ENCODE data around the gene LRRFIP2. TPM values are rescaled to one million over a fixed set of nuclear protein-coding genes. Genes with fewer than 3 reads are reported as not detected.

The LRRFIP2 gene
- total and polyA plus RNA-seq, 2 of the 8 experiments (the other 6 are each of a cell fraction or from before 2014, with no cell fraction given) = 8.8 to 25.6 TPM

DNA sequence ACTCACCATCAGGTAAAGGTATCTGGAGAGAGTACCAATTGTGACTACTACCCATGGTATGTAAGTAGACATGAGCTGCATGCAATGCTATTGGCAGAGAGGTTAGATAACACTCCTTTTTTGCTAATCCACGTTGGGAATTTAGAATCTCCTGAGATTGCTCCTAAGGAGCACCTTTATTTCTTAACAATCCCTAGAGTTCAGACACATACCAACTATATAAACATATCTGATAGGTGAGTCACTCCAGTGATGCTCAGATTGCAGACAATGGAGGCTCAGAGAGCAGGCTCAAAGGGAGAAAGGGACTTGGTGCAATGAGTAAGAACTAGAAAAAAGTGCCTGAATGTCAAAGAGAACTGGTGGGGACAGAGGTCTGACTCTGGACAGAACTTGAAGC is 47.0 kb upstream of the LRRFIP2 start:
- 61% methylated on average over 1 of the region's 1 CpG; no CpG with 5 or more reads in 1 of the 2 experiments for WGBS, 2 experiments (ENCODE audit: extremely low coverage in 1 of 2, insufficient coverage in 1 of 2, insufficient read length in 1 of 2, insufficient replicate concordance in 2 of 2, low coverage in 1 of 2, low lambda C conversion rate in 2 of 2, missing lambda C conversion rate in 1 of 2)
- Histone ChIP-seq H4K91ac (replicated peaks; ENCODE audit: insufficient read length, low read length) (no peak overlapping the region), H2AK5ac (ENCODE audit: low read depth, low read length) (no peak overlapping the region), H3K14ac (ENCODE audit: insufficient read length) (no peak overlapping the region), H3K4ac (replicated peaks; ENCODE audit: insufficient read length, low read depth, low read length) (no peak overlapping the region), H2BK12ac (ENCODE audit: low read depth, low read length) (no peak overlapping the region), H2BK120ac (replicated peaks; ENCODE audit: low read depth, low read length) (no peak overlapping the region), H3K4me1 (replicated peaks in 1 of 4; ENCODE audit: control insufficient read depth in 3 of 4, insufficient read depth in 4 of 4, low read length in 3 of 4) (no peaks in the 10 kb centered on the region), H3K23me2 (ENCODE audit: low read depth, low read length) (no peaks in the 10 kb centered on the region), H3K4me3 (ENCODE audit: extremely low read depth in 1 of 4, insufficient read depth in 2 of 4, low read depth in 3 of 4, low read length in 4 of 4) (no peak overlapping the region), H3K23ac (ENCODE audit: insufficient read length) (no peak overlapping the region), H2BK20ac (ENCODE audit: low read length) (no peak overlapping the region), H2BK15ac (ENCODE audit: low read length) (no peak overlapping the region), H3K27ac (ENCODE audit: low read depth, low read length) (no peak overlapping the region), H3K18ac (ENCODE audit: extremely low read depth, low read length) (no peak overlapping the region), H4K5ac (ENCODE audit: insufficient read length, low read depth, low read length) (no peak overlapping the region), H2AFZ (ENCODE audit: low read length) (no peak overlapping the region), H3K27me3 (replicated peaks in 1 of 4; ENCODE audit: control insufficient read depth in 3 of 4, extremely low read depth in 1 of 4, insufficient read depth in 3 of 4, low read length in 3 of 4) (no peaks in the 10 kb centered on the region; a peak in 1 of 7 replicates), H3K9me3 (ENCODE audit: insufficient read depth in 2 of 2, low read depth in 1 of 2, low read length in 1 of 2) (peaks cover 3 to 6% of the 10 kb centered on the region in 2 experiments; a peak in 2 of 4 replicates), H3K79me2 (ENCODE audit: control insufficient read depth in 1 of 2, insufficient read depth in 2 of 2, low read length in 2 of 2) (no peaks in the 10 kb centered on the region), H3K56ac (replicated peaks; ENCODE audit: insufficient read length, low read depth, low read length) (no peak overlapping the region), H3K4me2 (ENCODE audit: insufficient read depth in 1 of 2, low read depth in 2 of 2, low read length in 2 of 2) (no peak overlapping the region), H2BK5ac (ENCODE audit: low read depth, low read length) (no peak overlapping the region), H3K36me3 (ENCODE audit: control insufficient read depth in 2 of 4, insufficient read depth in 4 of 4, low read length in 3 of 4) (no peaks in the 10 kb centered on the region), H4K20me1 (replicated peaks in 1 of 2; ENCODE audit: control insufficient read depth in 1 of 2, insufficient read depth in 2 of 2, low read length in 2 of 2) (no peaks in the 10 kb centered on the region), H3K9ac (replicated peaks in 1 of 4; ENCODE audit: extremely low read depth in 1 of 4, low read depth in 3 of 4, low read length in 3 of 4) (no peak overlapping the region), H3K79me1 (ENCODE audit: low read depth, low read length) (no peaks in the 10 kb centered on the region), H4K8ac (ENCODE audit: extremely low read depth, insufficient read depth, low read length) (no peak overlapping the region)
- DNase-seq (ENCODE audit: low read depth in 1 of 2, low spot score in 2 of 2) (no peak), FAIRE-seq (no peak)
- POLR2A ChIA-PET (ENCODE audit: partially characterized antibody) = interaction anchor here (1.6 to 1.8 kb wide), 2 partner anchors 18 to 26 kb away, joined by 3 read pairs; no protein-coding TSS in a partner anchor
- no peak for TF ChIP-seq TCF12 (IDR thresholded peaks at IDR 0.05; ENCODE audit: low read depth, low read length)
- TF ChIP-seq POLR2A (IDR thresholded peaks at IDR 0.05; ENCODE audit: control extremely low read depth in 1 of 2, low read depth in 2 of 2, low read length in 2 of 2) = 0 out of 3 replicates have a peak, but pooled peaks of 1 of the 2 experiments have one; percentile 21
- peak; percentile 38; the same call in 1 of the 2 replicates for TF ChIP-seq JUND (IDR thresholded peaks at IDR 0.05; ENCODE audit: low read length)
- TF ChIP-seq, protein P1, sequence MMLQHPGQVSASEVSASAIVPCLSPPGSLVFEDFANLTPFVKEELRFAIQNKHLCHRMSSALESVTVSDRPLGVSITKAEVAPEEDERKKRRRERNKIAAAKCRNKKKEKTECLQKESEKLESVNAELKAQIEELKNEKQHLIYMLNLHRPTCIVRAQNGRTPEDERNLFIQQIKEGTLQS (IDR thresholded peaks at IDR 0.05; ENCODE audit: insufficient read depth, low read depth, low read length) = no peak
- TF ChIP-seq HDAC6 (IDR thresholded peaks at IDR 0.05; ENCODE audit: low read depth, low read length) = no peak
- TF ChIP-seq SIX5 (IDR thresholded peaks at IDR 0.05; ENCODE audit: low read depth, low read length) = no peak
- TF ChIP-seq SIRT6 (IDR thresholded peaks at IDR 0.05; ENCODE audit: low read length) = no peak
- no peak for TF ChIP-seq CREB1 (IDR thresholded peaks at IDR 0.05)
- no peak for TF ChIP-seq CHD2 (IDR thresholded peaks at IDR 0.05; ENCODE audit: low read length)
- CTCF ChIA-PET (ENCODE audit: partially characterized antibody) = interaction anchor here (0.5 to 3.8 kb wide), 4 partner anchors 8 to 384 kb away, joined by 3 to 20 read pairs (median 4); no protein-coding TSS in a partner anchor
